HG03442 (cell line): ENCODE data around the gene CCDC188.

Source experiments
- ATAC-seq: cut with Tn5 transposase; IDR thresholded peaks from one replicate; pipeline ENCODE4 v1.9.1; 2021; ENCODE audit warnings: mild to moderate bottlenecking, moderate library complexity; ENCODE audit not compliant: unreplicated experiment

CCDC188 gene

DNA sequence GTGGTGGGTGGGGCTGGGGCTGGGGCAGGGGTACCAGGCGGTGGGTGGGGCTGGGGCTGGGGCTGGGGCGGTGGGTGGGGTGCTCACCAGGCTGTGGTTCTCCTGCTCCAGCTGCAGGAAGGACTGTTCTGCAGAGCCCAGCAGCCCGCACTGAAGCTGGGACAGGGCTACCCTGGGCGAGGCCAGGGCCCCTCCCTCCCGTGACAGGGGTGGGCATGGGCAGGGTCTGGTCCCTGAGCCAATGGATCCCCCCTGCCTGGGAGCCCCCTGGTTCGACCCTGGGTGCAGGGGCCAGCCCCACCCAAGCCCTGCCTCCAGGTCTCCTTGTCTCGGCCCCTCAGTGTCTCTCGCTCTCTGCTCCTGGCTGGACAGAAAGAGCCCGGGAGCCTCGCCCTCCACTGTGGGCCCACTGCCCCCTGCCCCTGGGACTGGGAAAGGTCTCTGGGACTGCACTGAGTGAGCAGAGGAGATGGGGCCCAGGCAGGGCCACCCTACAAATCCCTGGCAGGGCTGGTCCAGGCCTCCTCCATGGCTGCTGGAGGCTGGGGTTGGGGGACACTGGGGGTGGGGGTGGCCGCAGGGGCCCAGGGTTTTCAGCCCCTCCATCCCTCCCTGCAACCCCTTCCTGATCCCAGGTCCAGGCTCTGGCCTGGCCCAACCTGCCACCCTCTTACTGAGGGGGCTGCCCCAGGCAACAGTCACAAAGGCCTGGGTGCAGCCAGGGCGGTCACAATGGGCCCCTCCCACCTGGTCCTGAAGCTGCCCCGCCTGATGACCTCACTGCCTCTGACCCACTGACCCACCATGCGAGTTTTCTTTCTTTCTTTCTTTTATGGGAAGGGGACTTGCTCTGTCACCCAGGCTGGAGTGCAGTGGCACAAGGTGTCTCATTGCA is at the start of gene CCDC188:
Gene CCDC188, minus strand, starts transcription at position 675 of the 895 bp plus-strand sequence. Its CDS starts 69 bp downstream, at position 606.
- ATAC-seq: no peak

DNA sequence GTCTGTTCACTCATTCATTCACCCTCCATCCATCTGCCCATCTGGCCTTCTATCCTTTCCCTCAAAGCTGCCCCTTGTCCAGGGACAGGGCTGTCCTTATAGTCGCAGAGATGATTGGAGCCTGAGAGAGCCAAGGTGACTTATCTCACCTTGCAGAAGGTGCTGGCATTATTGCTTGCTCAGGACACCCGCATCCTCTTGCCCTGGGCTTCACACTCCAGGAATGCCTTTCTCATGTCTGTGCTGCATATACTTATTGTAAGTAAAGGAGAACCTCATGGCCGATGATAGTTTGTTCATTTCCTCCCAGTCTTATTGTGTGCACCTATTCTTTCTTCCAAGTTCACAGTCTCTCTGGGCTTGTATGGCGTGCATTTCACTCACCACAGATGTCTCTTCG is 49.1 kb upstream of the CCDC188 start:
- ATAC-seq: no peak

DNA sequence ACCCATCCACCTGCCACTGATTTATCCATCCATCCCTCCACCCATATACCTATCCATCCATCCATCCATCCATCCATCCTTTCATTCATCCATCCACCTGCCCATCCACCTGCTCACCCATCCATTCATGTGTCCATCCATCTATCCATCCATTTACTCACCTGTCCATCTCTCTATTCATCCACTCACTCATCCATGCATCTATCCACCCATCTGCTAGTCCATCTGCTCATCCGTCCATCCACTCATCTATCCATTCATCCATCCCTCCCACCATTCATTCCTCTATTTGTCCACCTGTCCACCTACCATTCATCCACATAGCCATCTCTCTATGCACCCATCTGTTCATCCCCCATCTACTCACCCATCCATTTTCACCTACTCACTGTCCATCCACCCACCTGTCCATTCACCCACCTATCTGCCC is 48.6 kb upstream of the CCDC188 start:
- no peak for ATAC-seq

DNA sequence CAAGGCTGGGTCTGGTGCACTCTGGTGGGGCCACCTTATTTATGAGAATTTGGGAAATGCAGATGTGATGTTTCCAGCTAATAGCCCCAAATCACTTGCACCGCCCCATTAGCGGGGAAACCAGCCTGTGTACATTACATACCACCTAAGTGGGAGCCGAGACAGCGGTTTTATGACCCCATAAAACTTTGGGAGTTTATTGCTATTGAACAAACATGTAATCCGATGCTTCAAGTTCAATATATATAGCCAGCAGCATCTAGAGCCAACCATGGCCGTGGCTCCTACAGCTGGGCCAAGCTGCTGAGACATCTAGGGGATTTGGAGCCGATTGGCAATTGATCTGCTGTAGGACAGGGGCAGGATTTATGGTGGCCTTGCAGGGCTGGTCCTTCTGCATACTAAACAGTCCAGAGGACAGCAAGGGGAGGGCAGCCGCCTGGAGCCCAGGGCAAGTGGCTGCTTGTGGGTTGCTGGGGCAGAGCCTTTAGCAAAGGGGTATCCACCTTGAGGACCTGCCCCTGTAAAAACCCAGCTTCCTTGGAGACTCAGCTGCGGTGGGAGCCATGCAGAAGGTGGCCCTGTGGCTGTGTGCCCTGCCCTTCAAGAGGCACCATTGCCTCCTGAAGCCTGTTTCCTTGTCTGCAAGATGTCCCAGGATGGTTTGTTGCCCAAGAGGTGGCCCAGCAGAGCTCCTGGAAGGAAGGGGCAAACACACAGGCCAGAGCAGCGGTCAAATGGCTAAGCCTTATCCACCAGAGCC is 47.9 kb upstream of the CCDC188 start:
- ATAC-seq: no peak

DNA sequence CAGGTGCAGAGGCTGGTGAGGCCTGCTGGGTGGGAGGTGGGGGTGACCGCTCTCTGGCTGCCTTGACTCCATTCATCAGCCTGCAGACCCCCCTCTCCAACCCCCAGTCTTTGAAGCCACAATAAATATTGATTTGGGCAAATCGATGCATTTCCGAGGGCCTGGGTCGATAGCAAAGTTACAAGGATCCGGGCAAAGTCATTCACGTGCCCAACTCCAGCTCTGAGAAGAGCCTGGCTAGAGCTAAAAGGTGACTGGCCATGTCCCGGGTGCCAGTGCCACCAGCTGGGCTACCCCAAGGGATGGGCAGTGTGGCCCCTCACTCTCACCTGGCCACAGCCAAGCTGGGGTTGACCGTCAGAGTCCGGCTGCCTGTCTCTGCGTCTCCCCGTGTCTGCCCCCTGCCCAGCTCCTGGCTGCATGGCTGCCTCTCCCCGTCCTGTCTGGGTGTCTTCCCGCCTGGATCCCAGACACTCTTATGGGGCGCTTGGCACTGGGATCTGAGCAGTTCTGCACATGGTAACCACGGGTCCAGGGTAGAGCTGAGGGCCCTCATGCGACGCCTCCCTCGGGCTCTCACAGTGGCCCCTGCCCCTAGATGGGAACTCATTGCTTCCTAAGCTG is 46.7 kb upstream of the CCDC188 start:
- ATAC-seq: no peak

DNA sequence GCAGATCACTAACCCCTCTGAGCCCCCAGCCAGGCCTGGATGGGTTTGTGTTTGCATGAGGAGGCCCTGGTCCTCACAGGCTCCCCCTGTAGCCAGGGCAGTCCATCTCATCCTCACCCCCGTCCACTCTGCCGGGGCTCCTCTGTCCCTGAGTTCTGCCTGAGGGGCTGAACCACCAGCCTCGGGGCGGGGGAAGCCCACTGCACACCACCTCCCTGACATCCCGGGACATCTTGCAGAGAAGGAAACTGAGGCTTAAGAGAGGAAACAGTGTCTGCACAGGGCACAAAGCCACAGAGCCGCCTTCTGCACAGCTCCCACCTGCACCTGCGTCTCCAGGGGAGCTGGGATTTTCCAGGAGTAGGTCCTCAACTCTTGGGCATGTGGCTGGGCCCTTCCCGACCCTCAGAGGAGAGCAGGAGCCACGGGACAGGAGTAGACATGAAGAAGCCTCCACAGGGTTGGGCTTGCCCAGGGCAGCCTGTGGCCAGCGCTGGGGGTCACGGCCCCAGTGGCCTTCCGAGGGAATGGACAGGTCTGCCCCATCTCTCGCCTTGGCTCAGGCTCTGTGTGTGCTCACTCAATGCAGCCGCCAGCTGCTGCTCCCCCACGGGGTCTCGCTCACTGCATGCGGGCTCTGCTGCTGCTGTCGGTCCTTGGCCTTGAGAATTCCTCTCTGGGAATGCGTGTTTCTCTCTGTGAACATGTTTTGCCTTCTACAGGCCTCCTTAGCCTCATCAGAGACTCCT is 45.4 kb upstream of the CCDC188 start:
- no peak for ATAC-seq

DNA sequence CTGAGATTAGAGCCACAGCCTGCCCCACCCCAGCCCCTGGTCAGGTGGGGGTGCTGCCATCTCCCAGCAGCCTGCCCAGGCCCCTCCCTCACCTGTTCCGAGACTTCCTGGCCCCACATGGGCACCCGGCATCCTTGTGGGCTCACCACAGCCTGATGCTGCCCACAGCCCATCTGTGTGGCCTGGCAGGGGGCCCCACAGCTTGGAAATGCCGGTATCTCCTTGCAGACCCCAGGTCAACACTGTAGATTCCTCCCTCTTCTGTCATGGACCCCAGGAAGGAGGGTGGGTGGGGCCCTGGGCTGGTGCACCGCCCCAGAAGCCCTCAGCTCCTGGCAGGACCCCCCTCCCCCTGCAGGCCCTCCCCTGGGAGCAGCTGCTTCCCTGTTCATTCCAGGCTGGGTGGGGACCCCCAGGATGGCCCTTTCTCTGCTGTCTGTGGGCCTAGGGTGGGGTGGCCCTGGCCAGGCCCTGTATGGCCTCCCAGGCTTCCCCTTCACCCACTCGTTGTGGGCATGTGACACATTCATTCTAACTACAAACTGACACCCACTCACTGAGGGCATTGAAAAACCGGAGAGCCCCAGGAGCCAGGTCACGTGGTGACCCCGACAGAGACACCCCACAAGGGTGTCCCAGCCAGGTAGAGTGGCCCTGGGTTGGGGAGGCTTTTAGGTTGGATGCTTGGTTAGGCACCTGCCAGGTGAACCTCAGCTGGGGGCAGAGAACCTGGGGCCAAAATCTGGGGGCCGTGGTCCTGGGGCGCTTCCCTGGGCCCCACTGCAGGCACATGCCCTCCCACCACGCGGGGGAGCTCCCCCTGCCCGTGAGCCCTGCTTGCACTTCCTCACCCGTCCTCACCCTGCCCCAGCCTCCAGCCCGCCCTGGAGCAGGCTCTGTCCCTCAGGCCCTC is 44.1 kb upstream of the CCDC188 start:
- no peak for ATAC-seq

DNA sequence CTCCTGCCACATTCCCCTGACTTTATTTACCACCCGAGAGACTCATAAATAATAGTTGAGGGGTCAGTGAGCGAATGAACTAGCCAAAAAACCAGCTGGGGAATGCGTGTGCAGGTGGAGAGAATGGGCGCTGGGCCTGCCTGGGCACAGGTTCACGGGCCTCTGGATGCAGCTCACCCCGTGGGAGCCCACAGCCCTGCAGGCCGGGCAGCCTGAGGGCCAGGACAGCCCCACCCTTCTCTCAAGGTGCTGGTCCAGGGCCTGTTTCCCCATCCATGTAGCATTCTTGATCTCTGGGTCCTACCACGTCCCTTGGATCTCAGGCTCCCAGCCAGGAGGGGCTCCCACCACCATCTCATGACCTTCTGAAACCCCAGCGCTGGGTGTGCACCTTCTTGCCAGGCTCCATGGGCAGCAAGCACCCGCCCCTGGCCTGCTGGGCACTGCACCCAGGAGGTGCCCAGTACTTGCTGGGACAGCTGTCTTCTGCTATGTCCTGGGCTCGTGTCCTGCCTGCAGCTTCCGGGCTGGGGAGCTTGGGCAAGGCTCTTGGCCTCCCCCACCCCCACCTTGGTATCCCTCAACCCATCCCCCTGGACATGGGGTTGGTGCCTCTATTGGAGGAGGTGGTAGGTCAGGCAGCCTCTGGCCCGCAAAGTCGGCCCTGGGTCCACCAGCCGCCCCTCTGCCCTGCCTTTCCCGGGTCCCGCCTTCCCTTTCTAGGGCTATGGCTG is 43.1 kb upstream of the CCDC188 start:
- ATAC-seq: no peak

DNA sequence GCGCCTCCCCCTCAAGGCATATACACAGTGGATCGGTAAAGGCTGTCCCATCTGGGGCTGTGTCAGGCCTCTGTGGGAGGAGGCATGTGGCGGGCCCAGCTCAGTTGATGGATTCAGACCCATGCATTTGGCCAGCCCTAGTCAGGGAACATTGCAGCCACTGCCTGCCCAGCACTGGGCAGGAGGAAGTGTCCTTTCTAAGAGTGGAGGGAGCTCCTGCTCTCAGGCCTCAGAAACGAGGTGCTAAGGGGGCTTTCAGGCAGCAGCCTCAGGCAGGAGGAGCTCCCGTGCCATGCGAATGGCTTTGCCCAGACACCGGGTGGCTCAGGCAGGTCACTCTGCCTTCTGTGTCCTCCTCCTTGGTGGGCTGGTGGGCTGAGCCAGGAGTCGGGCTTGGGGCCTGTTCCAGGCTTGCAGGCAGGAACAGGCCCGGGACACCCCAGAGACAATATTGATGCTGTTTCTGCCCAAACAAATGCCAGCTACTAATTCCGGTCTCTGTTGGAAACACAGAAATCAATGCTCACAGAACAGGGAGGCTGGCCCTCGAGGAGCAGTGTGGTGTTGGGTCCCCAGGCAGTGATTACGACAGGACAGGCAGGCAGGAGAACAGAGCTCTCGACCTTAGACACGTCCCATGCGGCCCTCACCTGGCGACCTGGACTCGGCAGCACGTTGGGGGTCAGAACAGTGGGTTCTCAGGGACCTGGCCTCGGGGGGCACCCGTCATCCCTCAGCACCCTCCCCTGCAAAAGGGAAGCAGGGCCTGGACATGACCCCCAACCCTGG is 42.3 kb upstream of the CCDC188 start:
- no peak for ATAC-seq

DNA sequence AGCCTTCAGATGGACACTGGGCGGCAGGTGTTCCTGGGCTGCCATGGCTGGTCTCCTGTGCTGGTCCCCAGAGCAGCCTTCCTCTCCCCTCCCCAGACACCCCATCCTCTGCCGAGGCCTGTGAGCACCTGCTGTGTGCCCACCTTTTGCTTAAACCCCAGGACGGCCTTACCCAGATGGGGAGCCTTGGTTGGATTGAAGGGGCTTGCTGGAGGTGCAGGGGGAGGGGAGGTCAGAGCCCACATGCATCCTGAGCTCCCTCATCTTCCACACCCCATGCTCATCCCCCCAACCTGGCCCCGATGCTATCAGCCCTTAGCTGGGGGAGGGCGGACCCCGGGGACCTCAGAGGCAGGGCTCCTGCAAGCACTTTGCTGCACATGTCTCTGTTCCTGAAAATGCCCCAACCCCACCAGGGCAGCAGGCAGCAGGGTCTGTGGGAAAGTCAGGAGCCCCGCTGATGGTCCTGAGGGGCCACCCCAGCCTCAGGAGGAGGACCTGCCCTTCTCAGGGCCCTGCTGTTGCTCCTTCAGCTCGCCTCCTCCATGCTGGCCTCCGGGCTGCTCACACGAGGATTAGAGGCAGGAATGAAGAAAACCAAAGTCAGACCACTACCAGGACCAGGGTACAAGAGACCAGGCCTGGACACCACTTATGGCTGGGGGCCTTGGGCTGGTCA is 41.6 kb upstream of the CCDC188 start:
- no peak for ATAC-seq

DNA sequence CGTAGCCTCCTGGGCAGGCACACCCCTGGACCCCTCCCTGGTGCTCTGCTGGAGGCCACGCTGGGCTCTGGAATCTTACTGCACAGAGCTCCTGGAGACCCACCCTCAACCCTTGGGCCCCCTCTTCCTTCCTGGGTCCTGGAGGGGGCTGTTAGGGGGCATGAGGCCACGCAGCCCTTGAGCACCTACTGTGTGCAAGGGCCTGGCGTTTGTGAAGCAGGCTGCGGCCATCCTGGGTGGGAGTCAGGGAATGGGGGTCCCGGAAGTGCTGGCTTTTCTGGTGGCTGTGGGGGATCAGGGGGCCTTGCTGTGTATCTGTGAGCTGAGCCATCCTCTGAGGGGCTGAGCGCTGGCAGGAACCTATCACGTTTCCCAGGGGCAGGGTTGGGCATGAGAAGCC is 40.9 kb upstream of the CCDC188 start:
- ATAC-seq: no peak

DNA sequence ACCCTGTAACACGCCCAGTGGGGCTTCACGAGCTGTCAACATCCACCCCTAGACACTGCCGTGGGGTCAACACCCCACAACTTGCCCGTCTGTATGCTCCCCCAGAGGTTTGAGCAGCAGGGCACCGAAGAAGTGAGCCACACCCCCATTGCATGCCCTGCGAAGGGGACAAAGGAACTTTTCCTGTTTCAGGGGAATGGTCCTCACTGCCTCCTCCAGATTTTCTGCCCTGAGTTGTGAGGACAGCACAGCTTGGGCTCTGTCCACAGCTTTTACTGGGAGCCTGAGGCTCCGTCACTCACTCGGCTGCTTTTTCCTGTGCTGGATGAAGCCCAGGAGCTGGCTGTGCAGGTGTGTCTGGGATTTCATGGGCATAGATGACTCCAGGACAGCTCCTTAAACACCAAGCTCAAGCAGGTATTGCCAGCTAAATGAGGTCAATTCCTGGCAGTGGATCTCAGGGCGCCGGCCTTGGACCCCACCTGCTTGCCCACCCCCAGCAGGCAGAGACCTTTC is 40.2 kb upstream of the CCDC188 start:
- ATAC-seq: no peak

DNA sequence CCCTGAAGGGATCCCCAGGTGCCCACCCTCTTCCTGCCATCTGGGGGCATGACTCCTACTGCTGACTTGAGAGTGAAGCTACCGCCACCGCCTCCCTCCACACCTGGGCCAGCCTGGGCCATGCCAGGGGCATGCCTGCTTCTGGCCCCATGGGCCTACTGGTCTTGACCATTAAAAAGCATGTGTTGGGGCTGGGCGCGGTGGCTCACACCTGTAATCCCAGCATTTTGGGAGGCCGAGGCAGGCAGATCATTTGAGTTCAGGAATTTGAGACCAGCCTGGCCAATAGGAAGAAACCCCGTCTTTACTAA is 37.7 kb upstream of the CCDC188 start:
- ATAC-seq: no peak

DNA sequence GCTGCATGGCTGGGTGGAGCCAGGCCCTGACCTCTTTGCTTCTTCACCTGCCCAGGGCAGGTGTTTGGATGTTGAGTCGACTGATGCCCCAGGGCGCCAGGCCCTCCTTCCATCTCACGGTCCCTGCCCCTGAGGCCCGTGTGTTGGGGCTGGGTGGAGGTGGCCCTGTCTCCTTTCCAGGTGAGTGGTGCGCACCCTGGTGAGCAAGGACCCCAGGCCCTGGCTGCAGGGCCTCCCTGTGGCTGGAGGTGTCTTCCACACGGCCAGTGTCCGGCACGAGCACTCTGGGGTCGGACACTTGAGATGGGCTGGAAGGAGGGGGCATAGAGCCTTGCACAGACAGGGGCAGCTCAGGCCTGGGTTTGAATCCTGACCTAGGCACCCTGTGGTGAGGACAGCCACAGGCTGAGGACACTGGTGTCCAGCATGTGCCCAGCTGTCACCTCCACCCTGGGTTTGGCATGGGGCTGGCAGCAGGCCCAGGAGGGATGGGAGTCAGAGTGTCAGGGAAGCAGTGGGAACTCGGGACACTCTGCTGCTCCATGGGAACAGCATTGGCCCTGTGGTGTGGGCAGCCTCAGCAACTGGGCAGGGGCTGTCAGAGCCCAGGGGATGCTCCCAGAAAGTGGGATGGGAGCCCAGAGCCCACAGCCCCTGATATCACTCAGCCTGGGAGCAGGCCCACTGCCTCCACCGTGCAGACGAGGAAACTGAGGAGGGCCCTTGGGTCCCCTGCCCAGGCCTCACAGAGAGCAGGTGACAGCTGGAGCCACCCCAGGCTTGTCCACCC is 37.1 kb upstream of the CCDC188 start:
- no peak for ATAC-seq

DNA sequence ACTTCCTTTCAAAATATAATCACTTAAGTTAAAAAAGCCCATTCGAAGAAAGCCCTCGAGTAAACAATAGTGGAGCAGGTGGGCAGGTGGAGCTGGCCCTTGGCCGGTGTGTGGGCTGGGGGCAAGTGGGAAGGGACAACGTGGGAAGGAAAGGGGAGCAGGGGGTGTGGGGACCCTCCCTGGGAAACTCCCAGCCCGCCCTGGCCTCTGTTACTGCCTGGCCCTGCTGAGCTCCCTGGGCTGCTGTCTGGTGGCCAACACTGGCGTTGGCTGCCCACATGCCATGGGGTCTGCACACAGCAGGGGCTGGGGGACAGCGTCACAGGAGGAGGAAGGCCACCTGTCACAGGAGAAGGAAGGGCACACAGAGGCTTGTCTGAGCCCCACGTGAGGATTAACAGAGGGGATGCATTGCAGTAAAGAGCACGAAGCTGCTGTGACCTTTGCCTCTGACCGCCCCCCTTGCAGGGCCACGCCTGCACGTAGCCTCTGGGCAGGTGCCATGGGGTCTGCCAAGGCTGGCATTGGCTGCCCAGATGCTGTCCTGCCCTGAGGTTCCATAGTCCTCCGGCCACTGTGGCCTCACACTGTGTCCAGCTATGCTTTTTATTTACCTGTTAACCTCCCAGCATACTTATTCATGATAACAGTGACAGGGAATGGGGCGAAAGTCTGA is 36.2 kb upstream of the CCDC188 start:
- no peak for ATAC-seq

DNA sequence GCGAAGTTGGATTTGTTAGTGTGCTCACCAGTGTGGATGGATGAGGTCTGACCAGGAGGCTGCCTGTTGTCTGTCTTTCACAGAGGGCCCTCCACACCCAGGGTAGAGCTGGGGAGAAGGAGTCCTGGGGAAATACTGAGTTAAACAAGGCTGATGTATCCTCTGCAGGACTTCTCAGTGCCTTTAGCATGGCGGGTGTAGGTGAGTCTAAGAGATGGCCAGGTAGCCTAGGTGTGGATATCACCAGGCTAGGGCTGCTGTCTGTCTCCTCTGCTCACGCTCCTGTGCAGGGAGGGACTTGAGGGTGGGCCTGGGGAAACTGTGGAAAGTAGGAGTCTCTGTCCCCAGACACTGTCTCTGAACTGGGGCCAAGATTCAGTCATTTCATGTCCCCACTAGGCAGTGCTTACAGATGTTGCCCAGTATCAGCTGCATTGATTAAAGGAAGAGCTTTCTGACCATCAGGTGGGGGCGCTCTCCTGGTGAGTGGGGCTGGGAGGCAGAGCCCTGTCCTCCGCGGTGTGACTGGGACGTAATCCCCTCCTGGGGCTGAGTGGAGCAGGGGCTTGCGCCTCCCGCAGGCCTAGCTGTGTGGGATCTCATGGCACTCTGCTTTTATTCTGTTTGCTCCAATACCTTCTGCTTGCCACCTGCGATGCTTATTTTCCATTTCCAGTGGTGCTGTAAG is 35.5 kb upstream of the CCDC188 start:
- no peak for ATAC-seq
